Peyer's patch (tissue), 4 donors: ENCODE results near the gene TLL2. TPM values are rescaled to one million over a fixed set of nuclear protein-coding genes. Genes with fewer than 3 reads are reported as not detected.

Experiments
- DNase-seq, 3 donors: peaks; one replicate each; pipeline ENCODE4 v3.0.0-alpha.2; 2017 to 2019
- H3K27ac ChIP-seq, 4 donors: fragments of 200-600 bp; sonication (generic); one replicate each; pipeline ENCODE4 v1.5.1; 2016 to 2019
- H3K27me3 ChIP-seq, 2 donors: fragments of 200-600 bp; sonication (generic); one replicate each; pipeline ENCODE4 v1.5.1; 2019
- H3K36me3 ChIP-seq, 3 donors: fragments of 200-600 bp; sonication (generic); one replicate each; pipeline ENCODE4 v1.5.1; 2016 to 2019
- H3K4me1 ChIP-seq, 4 donors: fragments of 200-600 bp; sonication (generic); one replicate each; pipeline ENCODE4 v1.5.1; 2016 to 2019
- H3K4me3 ChIP-seq, 4 donors: fragments of 200-600 bp; sonication (generic); 1 replicate in 3 of 4; 2 replicates in 1 of 4; pipeline ENCODE4 v1.5.1; 2016 to 2019; ENCODE audit warnings: mild to moderate bottlenecking in 1 of 4
- H3K9me3 ChIP-seq, 4 donors: fragments of 200-600 bp; sonication (generic); one replicate each; pipeline ENCODE4 v1.5.1; 2016 to 2019; ENCODE audit warnings: mild to moderate bottlenecking in 1 of 4
- POLR2A ChIP-seq, 2 donors: fragments of 450-650 bp; IDR thresholded peaks; one replicate each; pipeline ENCODE4 v1.5.1; 2017; ENCODE audit warnings: antibody characterized with exemption in 2 of 2, mild to moderate bottlenecking in 2 of 2, moderate library complexity in 2 of 2
- total RNA-seq, 4 donors: library from RNA; depleted of rRNA; stranded (reverse); fragments of >200 nt; gene quantifications; one replicate each; pipeline ENCODE4 v1.1.0, GENCODE V29; 2016
- TF ChIP-seq, protein P1 (sequence below), 6 experiments: fragments of 450-650 bp in 4 of 6; fragments of 200-600 bp in 2 of 6; sonication (generic) in 1 of 6; IDR thresholded peaks; one replicate each; pipeline ENCODE4 v1.5.1; 2017 to 2019; ENCODE audit warnings: antibody characterized with exemption in 6 of 6, mild to moderate bottlenecking in 3 of 6, moderate library complexity in 1 of 6

Gene TLL2
- total RNA-seq, 4 donors from 2014 or later = 0.27 to 0.83 (median 0.38) TPM; not detected in 1

DNA sequence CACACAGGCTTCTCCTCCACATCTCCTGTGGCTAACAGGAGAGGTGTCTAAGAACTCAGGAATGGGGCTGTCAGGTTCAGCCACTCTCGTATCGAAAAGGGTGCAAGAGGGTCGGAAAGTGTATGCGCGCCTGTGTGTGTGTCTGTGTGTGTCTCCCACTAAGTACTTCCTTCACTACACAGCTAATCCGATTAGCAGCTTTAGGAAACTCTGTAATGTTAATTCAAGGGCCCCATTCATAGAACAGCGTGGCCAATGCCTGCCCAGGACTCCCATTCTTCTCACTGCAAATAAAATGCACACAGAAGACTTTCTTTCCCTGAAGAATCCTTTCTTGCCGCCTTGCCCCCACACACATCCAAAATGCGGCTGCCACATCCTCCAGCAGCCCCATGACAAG is 39.9 kb downstream of the TLL2 start:
- Histone ChIP-seq H3K4me1 (no peaks in the 10 kb centered on the region), H3K9me3 (no peaks in the 10 kb centered on the region), H3K27me3 (no peaks in the 10 kb centered on the region), H3K4me3 (no peak overlapping the region), H3K36me3 (no peaks in the 10 kb centered on the region), H3K27ac (no peak overlapping the region)
- TF ChIP-seq POLR2A (IDR thresholded peaks at IDR 0.05) = no peak
- TF ChIP-seq, protein P1, sequence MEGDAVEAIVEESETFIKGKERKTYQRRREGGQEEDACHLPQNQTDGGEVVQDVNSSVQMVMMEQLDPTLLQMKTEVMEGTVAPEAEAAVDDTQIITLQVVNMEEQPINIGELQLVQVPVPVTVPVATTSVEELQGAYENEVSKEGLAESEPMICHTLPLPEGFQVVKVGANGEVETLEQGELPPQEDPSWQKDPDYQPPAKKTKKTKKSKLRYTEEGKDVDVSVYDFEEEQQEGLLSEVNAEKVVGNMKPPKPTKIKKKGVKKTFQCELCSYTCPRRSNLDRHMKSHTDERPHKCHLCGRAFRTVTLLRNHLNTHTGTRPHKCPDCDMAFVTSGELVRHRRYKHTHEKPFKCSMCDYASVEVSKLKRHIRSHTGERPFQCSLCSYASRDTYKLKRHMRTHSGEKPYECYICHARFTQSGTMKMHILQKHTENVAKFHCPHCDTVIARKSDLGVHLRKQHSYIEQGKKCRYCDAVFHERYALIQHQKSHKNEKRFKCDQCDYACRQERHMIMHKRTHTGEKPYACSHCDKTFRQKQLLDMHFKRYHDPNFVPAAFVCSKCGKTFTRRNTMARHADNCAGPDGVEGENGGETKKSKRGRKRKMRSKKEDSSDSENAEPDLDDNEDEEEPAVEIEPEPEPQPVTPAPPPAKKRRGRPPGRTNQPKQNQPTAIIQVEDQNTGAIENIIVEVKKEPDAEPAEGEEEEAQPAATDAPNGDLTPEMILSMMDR (IDR thresholded peaks at IDR 0.05) = no peak
- DNase-seq = no peak

DNA sequence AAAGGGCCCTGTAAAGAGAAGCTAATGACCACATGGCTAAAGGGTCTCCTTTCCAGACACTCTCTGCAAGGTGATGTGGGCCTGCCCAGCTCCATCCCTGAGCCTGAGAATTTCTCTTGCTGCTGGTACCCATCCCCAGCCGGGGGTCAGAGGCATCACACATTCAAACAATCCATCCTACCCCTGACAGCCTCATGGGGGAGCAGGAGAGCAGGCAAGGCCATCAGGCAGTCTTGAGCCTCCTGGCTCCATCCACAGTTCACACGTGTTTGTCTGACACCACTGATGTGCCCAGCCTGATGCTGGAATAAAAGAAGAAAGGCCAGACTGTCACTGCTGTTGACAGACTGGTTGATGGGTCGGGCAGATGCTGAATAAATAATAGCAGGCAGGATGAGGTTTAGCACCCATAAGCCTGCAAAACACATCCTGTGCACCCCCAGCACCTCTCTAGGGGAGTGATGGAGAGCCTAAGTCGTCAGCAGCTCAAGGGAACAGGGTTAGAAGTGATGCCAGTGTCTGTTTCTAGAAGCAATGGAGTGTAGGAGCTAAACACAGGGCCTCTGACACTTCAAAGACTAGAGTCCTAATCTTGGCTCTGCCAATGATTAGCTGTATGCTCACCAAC is 43.5 kb downstream of the TLL2 start:
- DNase-seq = peak in 1 of 3 donors; percentile 48
- H3K27ac ChIP-seq = no peak overlapping the region
- TF ChIP-seq, protein P1 (IDR thresholded peaks at IDR 0.05) = peak in 4 of 6 experiments; percentile 24 to 37 (median 36)
- TF ChIP-seq POLR2A (IDR thresholded peaks at IDR 0.05) = no peak
- H3K27me3 ChIP-seq = no peaks in the 10 kb centered on the region
- no peak overlapping the region for H3K4me3 ChIP-seq
- H3K9me3 ChIP-seq = no peaks in the 10 kb centered on the region
- H3K36me3 ChIP-seq = no peaks in the 10 kb centered on the region
- H3K4me1 ChIP-seq = no peaks in the 10 kb centered on the region

DNA sequence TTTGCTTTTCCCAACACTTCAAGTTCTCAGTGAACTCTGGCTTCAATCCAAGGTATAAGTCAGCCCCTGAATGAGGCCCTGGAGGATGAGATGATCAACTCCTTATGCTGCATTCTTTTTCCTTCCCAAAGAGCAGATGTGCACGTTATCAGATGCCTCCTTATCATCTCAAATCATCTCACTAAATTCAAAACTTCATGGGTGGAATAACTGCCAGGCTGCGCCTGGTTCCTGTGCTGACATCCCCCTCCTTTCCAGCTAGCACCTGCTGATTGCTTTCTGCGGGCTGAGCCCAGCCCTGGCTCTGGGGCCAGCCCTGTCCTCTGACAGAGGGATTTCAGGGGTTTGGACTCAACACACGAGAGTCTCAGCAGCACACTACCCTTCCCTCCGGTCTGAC is 44.9 kb downstream of the TLL2 start:
- Histone ChIP-seq H3K27me3 (no peaks in the 10 kb centered on the region), H3K4me1 (no peaks in the 10 kb centered on the region), H3K36me3 (no peaks in the 10 kb centered on the region), H3K4me3 (no peak overlapping the region), H3K27ac (no peak overlapping the region), H3K9me3 (no peaks in the 10 kb centered on the region)
- no peak for DNase-seq
- TF ChIP-seq, protein P1 (IDR thresholded peaks at IDR 0.05) = no peak
- no peak for TF ChIP-seq POLR2A (IDR thresholded peaks at IDR 0.05)

- Histone ChIP-seq H3K27ac (no peak overlapping the region), H3K27me3 (no peaks in the 10 kb centered on the region), H3K4me3 (no peak overlapping the region), H3K36me3 (no peaks in the 10 kb centered on the region), H3K4me1 (no peaks in the 10 kb centered on the region), H3K9me3 (no peaks in the 10 kb centered on the region)
- TF ChIP-seq POLR2A (IDR thresholded peaks at IDR 0.05) = no peak
- TF ChIP-seq, protein P1 (IDR thresholded peaks at IDR 0.05) = no peak
- no peak for DNase-seq
Measured at GRCh38 chr10:96465599-96465998, 48.1 kb downstream of the TLL2 start.

DNA sequence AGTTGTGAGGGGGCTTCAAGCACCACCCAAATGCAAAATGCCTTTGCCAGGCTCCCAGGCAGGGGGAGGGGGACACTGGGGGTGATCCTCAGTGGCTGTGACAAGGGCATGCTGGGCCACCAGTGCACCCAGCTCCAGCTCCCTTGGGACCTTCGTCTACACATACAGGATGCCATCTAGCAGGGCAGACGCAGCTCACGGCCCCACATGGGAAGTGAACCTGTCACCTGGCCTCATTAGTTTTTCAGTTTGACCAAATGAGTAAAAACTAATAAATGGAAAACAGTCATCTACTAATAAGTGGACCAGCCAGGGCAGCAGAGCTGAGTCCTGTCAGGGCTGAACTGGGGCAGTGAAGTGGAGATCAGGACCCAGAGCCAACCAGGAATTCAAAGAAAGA is 50.2 kb downstream of the TLL2 start:
- Histone ChIP-seq H3K27ac (no peak overlapping the region), H3K36me3 (no peaks in the 10 kb centered on the region), H3K9me3 (no peaks in the 10 kb centered on the region), H3K4me3 (no peak overlapping the region), H3K4me1 (no peaks in the 10 kb centered on the region), H3K27me3 (no peaks in the 10 kb centered on the region)
- no peak for TF ChIP-seq POLR2A (IDR thresholded peaks at IDR 0.05)
- TF ChIP-seq, protein P1 (IDR thresholded peaks at IDR 0.05) = no peak
- DNase-seq = no peak
